Endodermal cell (in vitro differentiated cells): ENCODE results near the gene LARP4B. TPM values are rescaled to one million over a fixed set of nuclear protein-coding genes. Genes with fewer than 3 reads are reported as not detected.

Experiments used
- DNase-seq: peaks from one replicate; pipeline ENCODE4 v3.0.0-alpha.2; 2017
- H3K27ac ChIP-seq: 2 replicates; pipeline ENCODE4 v1.5.1; 2013; ENCODE audit warnings: mild to moderate bottlenecking, low read depth, low read length, moderate library complexity
- H3K27me3 ChIP-seq: 2 replicates; pipeline ENCODE4 v1.6.1; 2013; ENCODE audit warnings: mild to moderate bottlenecking, low read length, moderate library complexity; ENCODE audit not compliant: insufficient read depth, control insufficient read depth, poor library complexity, severe bottlenecking
- H3K36me3 ChIP-seq: 2 replicates; pipeline ENCODE4 v1.7.0; 2013; ENCODE audit warnings: mild to moderate bottlenecking, low read length, moderate library complexity; ENCODE audit not compliant: control insufficient read depth, insufficient read depth
- H3K4me1 ChIP-seq: one replicate; pipeline ENCODE4 v1.7.0; 2013; ENCODE audit warnings: low read length; ENCODE audit not compliant: control insufficient read depth, insufficient read depth
- H3K4me3 ChIP-seq: 2 replicates; pipeline ENCODE4 v1.5.1; 2013; ENCODE audit warnings: mild to moderate bottlenecking, low read length, moderate library complexity
- H3K9ac ChIP-seq: 2 replicates; pipeline ENCODE4 v1.6.1; 2013; ENCODE audit warnings: mild to moderate bottlenecking, low read length, moderate library complexity; ENCODE audit not compliant: poor library complexity, severe bottlenecking; ENCODE audit errors: extremely low read depth
- H3K9me3 ChIP-seq: 2 replicates; pipeline ENCODE4 v1.6.1; 2013; ENCODE audit warnings: mild to moderate bottlenecking, low read length, moderate library complexity; ENCODE audit not compliant: control insufficient read depth
- H3K27ac Mint-ChIP-seq: 2 replicates; pipeline ENCODE4 v1.8.0; 2020; ENCODE audit warnings: mixed read lengths
- H3K27me3 Mint-ChIP-seq: 2 replicates; pipeline ENCODE4 v1.8.0; 2021; ENCODE audit warnings: mild to moderate bottlenecking, mixed read lengths; ENCODE audit not compliant: insufficient read depth
- H3K36me3 Mint-ChIP-seq: 2 replicates; pipeline ENCODE4 v1.8.0; 2020; ENCODE audit warnings: low read depth, mixed read lengths
- H3K4me1 Mint-ChIP-seq: 2 replicates; pipeline ENCODE4 v1.8.0; 2020; ENCODE audit warnings: mixed read lengths
- H3K4me3 Mint-ChIP-seq: 2 replicates; pipeline ENCODE4 v1.8.0; 2020; ENCODE audit warnings: mild to moderate bottlenecking, moderate library complexity, mixed read lengths
- H3K9me3 Mint-ChIP-seq: 2 replicates; pipeline ENCODE4 v1.8.0; 2020; ENCODE audit warnings: mild to moderate bottlenecking, mixed read lengths
- WGBS, 2 experiments: methylation state at CpG; one replicate each; pipeline versions ENCODE4 v1.1.5 to v1.1.7; 2013; ENCODE audit warnings: missing lambda C conversion rate in 2 of 2, mixed read lengths in 1 of 2; ENCODE audit not compliant: insufficient coverage in 1 of 2, insufficient read length in 1 of 2; 5-methylcytosine and 5-hydroxymethylcytosine counted together
- total RNA-seq, 2 donors: library from RNA; stranded (reverse); fragmentation: NEBNext Ultra II Directional in 1 of 2; extraction: Animal tissue kit (Norgen Biotek cat#: 25700) in 1 of 2; gene quantifications; 2 replicates in 1 of 2; 3 replicates in 1 of 2; pipeline ENCODE4 v1.2.1, GENCODE V29; 2021
- TF ChIP-seq, protein P1 (sequence below): fragments of 200-600 bp; sonication (generic); conservative IDR thresholded peaks from 2 replicates; pipeline ENCODE4 v1.5.0; 2021; ENCODE audit warnings: antibody characterized with exemption, mild to moderate bottlenecking

The LARP4B gene
- total RNA-seq, 2 donors from 2014 or later: 94.1 to 94.3 TPM

DNA sequence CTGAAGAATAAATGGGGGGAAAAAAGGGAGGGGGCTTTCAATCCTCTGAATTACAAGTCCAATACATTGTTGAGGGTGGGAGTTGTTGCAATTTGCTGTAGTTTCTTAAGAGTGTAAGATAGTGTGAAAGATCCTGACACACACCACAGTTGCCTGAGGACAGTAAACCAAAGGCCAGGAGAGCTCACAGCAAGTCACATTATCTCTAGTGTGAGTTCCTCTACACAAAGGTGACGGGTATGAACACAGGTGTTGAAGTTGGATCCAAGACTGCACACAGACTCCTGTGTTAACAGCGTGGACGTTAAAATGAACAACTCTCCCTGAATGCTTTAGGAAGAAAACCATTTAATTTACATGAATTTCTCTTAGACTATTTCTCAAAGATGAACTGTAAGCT lies 12.0 kb downstream of the LARP4B start:
- TF ChIP-seq, protein P1, sequence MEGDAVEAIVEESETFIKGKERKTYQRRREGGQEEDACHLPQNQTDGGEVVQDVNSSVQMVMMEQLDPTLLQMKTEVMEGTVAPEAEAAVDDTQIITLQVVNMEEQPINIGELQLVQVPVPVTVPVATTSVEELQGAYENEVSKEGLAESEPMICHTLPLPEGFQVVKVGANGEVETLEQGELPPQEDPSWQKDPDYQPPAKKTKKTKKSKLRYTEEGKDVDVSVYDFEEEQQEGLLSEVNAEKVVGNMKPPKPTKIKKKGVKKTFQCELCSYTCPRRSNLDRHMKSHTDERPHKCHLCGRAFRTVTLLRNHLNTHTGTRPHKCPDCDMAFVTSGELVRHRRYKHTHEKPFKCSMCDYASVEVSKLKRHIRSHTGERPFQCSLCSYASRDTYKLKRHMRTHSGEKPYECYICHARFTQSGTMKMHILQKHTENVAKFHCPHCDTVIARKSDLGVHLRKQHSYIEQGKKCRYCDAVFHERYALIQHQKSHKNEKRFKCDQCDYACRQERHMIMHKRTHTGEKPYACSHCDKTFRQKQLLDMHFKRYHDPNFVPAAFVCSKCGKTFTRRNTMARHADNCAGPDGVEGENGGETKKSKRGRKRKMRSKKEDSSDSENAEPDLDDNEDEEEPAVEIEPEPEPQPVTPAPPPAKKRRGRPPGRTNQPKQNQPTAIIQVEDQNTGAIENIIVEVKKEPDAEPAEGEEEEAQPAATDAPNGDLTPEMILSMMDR: no peak
- H3K27ac Mint-ChIP-seq: peak overlapping the region; percentile 31
- Histone ChIP-seq H3K27me3 (no peaks in the 10 kb centered on the region), H3K4me1 (no peaks in the 10 kb centered on the region), H3K4me3 (no peak overlapping the region), H3K9me3 (peaks cover 17% of the 10 kb centered on the region), H3K27ac (no peak overlapping the region), H3K9ac (no peak overlapping the region), H3K36me3 (peaks cover 54% of the 10 kb centered on the region)
- H3K36me3 Mint-ChIP-seq: peaks cover 54% of the 10 kb centered on the region
- no peak for DNase-seq
- H3K4me1 Mint-ChIP-seq: peaks cover 12% of the 10 kb centered on the region
- 94 to 100% methylated on average over 2 to 3 of the region's 3 CpGs for WGBS, 2 experiments
- no peaks in the 10 kb centered on the region for H3K27me3 Mint-ChIP-seq
- no peaks in the 10 kb centered on the region for H3K9me3 Mint-ChIP-seq
- H3K4me3 Mint-ChIP-seq: no peak overlapping the region

GRCh38 chr10:917999-918398 lies 13.5 kb downstream of the LARP4B start:
- no peak for DNase-seq
- peaks cover 49% of the 10 kb centered on the region for H3K36me3 Mint-ChIP-seq
- H3K27me3 ChIP-seq: no peaks in the 10 kb centered on the region
- no peaks in the 10 kb centered on the region for H3K9me3 Mint-ChIP-seq
- no peak overlapping the region for H3K27ac ChIP-seq
- no peaks in the 10 kb centered on the region for H3K4me1 ChIP-seq
- 97 to 98% methylated on average over 2 to 3 of the region's 3 CpGs for WGBS, 2 experiments
- H3K4me1 Mint-ChIP-seq: peaks cover 12% of the 10 kb centered on the region
- H3K27ac Mint-ChIP-seq: no peak overlapping the region
- H3K4me3 Mint-ChIP-seq: no peak overlapping the region
- H3K9ac ChIP-seq: no peak overlapping the region
- peaks cover 45% of the 10 kb centered on the region for H3K36me3 ChIP-seq
- no peak overlapping the region for H3K4me3 ChIP-seq
- no peaks in the 10 kb centered on the region for H3K27me3 Mint-ChIP-seq
- H3K9me3 ChIP-seq: peaks cover 17% of the 10 kb centered on the region
- TF ChIP-seq, protein P1: no peak

DNA sequence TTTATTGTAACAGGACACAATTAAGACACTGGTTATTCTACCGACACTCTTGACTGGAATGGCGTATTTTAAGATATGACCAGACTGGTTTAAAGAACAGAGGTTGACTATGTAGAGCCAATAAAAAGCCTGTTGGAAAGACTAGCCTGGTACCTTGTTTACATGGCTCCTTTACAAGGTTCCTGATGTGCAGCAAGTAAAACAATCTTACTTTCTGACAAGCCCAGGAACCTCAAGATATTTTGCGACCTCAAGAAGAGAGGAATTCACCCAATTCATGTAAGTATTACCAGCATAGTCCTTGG lies 14.1 kb downstream of the LARP4B start:
- no peak for DNase-seq
- TF ChIP-seq, protein P1: no peak
- H3K4me1 ChIP-seq: no peaks in the 10 kb centered on the region
- peaks cover 12% of the 10 kb centered on the region for H3K4me1 Mint-ChIP-seq
- WGBS, 2 experiments: 94 to 100% methylated on average over 3 of the region's 3 CpGs
- H3K36me3 ChIP-seq: peaks cover 44% of the 10 kb centered on the region
- no peaks in the 10 kb centered on the region for H3K9me3 Mint-ChIP-seq
- H3K9me3 ChIP-seq: peaks cover 17% of the 10 kb centered on the region
- peaks cover 48% of the 10 kb centered on the region for H3K36me3 Mint-ChIP-seq
- H3K27me3 Mint-ChIP-seq: no peaks in the 10 kb centered on the region
- no peak overlapping the region for H3K9ac ChIP-seq
- H3K27ac ChIP-seq: no peak overlapping the region
- no peaks in the 10 kb centered on the region for H3K27me3 ChIP-seq
- H3K4me3 ChIP-seq: no peak overlapping the region
- no peak overlapping the region for H3K27ac Mint-ChIP-seq
- H3K4me3 Mint-ChIP-seq: no peak overlapping the region
